NCI-H526 (cell line): ENCODE measurements around the gene FAM200B.
"Not testable (repeated sequence)": the region's sequence is repeated elsewhere in the genome, so short reads cannot be mapped to it uniquely, and the experiment has no call there.

Experiments used
- DNase-seq, 2 experiments: peaks; one replicate each; lab custom pipeline; 2025; lab: John Stamatoyannopoulos, UW

FAM200B gene

GRCh38 chr4:15696866-15697265, 15.2 kb downstream of the FAM200B start:
- DNase-seq, result no peak

DNA sequence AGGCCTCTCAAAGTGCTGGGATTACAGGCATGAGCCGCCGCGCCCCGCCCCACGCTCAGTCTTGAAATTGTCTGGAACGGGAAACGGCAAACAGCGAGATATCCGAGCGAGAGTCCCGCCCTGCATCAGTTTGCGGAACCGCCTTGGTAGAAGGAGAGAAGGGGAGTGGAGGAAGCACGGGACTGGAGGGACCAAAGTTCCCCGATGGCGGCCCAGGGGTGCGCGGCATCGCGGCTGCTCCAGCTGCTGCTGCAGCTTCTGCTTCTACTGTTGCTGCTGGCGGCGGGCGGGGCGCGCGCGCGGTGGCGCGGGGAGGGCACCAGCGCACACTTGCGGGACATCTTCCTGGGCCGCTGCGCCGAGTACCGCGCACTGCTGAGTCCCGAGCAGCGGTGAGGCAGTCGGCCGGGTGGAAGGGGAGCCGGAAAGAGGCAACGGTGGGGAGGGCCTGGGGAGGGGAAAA, 21.3 kb downstream of the FAM200B start, which contains the start of gene BST1:
TSS of gene BST1 (plus strand) at position 125 of the 463 bp plus-strand sequence. CDS start at position 205, 80 bp downstream.
- DNase-seq, result peak in 1 of 2 experiments; percentile 52

DNA sequence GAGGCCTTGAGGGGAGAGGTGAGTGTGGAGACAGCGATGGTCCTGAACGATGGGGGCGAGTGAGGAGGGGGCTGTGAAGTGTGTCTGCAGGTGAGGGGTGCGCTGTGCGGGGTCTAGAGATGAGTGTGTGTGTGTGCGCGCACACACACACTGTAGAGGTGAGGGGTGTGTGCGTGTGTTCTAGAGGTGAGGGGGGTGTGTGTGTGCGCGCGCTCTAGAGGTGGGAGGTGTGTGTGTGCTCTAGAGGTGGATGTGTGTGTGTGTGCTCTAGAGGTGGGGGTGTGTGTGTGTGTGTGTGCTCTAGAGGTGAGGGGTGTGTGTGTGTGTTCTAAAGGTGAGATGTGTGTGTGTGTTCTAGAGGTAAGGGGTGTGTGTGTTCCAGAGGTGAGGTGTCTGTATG, 21.8 kb downstream of the FAM200B start:
- no peak for DNase-seq

GRCh38 chr4:15704129-15704528, 22.5 kb downstream of the FAM200B start:
- no peak for DNase-seq

- peak in 1 of 2 experiments; percentile 10 for DNase-seq
Observed at GRCh38 chr4:15706646-15707362, 25.2 kb downstream of the FAM200B start.

GRCh38 chr4:15707363-15707715, 25.7 kb downstream of the FAM200B start:
- peak in 1 of 2 experiments; percentile 35 for DNase-seq

DNA sequence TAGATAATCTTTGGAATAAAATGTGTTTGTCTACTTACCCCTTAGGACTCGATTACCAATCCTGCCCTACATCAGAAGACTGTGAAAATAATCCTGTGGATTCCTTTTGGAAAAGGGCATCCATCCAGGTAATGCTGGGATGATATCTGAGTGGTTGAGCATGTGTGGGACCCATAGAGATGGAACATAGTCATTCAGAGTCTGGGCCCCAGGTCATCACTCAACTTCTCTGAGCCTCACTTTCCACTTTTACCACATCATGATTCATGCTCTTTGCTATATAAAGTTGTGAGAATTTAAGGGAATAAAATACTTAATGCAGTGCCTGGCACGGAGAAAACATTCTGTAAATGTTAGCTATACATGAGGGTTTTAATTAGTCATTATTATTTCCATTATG, 30.1 kb downstream of the FAM200B start:
- no peak for DNase-seq

DNA sequence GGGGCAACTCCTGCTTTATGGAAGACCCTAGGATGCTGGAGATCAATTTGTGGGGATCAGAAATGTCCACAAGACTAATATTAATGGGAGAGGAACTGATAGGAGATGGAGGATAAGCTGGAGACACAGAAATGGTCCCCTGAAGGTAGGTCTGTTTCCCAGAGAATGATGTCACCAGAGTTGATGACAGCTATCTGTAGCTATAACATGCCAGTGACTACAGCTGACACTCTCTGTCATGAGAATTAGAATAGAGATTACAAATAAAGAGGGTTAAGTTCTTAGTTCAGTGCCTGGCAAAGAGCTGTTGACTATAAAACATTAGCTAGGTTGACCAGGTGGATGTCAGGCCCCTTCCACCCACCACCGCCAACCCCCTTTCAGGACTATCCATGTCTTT, 30.6 kb downstream of the FAM200B start:
- no peak for DNase-seq

DNA sequence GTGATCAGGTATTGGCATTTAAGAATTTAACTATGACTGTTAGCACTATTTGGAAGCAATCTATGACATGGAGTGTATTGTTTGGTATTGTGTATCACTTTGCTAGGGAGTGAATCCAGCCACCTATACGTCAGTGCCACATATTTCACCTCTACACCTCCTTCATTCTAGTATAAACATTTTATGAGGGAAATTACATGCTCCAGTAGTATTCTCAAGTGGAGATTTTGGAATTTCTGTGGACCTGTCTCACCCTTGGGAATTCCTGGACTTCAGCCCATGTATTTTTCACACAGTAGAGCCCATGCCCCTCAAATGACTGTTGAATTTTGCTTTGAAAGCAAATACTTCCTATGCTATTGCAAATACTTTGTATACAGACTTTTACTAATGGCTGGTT, 32.5 kb downstream of the FAM200B start:
- DNase-seq, result no peak

DNA sequence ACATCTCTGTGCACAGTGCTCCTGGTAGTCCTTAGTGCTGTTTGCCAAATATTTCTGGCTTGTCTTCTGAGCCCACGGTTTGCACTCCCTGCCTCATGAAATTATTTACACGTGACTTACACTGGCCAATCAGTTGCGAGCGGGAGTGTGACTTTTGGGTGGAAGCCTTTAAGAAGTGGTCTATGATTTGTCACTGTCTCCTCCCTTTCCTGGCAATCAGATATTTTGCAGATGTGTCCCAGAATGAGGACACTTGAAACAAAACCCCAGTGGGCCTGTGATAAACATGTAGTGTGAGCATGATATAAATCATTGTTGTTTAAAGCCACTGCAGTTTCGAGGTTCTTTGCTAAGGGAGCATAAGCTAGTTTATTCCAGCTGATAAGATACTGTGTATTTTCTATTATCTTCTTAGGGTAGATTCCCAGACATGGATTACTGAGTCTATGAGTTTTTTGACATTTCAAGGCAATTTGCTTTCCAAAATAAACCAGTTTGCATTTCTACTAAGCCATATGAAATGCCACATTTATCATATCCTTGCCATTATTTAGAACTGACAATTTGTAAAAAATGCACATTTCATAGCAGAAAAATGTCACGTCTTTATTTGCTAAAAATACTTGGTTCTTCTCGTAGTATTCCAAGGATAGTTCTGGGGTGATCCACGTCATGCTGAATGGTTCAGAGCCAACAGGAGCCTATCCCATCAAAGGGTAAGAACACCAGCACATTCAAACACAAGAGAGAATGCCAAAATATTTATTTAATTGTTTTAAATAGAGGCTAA, 33.2 kb downstream of the FAM200B start:
- DNase-seq, result no peak

GRCh38 chr4:15716115-15716514, 34.5 kb downstream of the FAM200B start:
- DNase-seq, result no peak

DNA sequence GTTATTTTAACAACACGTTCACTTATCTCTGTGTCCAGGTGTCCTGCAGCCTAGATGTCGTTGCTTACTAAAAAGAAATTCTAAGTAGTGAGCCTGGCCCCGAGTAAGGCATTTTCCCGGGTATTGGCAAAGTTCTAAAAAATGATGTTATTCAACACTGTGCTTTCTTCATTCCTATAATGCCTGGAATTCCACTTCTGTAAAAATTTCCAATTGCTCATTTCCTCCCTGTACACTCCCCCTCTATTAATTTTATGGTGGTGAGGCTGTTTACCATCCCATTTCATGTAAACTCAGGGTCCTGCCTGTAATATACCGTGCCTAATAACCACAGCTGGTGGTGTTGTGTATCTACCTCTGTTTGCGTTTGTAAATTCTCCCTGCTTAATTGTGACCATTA, 35.5 kb downstream of the FAM200B start:
- no peak for DNase-seq

DNA sequence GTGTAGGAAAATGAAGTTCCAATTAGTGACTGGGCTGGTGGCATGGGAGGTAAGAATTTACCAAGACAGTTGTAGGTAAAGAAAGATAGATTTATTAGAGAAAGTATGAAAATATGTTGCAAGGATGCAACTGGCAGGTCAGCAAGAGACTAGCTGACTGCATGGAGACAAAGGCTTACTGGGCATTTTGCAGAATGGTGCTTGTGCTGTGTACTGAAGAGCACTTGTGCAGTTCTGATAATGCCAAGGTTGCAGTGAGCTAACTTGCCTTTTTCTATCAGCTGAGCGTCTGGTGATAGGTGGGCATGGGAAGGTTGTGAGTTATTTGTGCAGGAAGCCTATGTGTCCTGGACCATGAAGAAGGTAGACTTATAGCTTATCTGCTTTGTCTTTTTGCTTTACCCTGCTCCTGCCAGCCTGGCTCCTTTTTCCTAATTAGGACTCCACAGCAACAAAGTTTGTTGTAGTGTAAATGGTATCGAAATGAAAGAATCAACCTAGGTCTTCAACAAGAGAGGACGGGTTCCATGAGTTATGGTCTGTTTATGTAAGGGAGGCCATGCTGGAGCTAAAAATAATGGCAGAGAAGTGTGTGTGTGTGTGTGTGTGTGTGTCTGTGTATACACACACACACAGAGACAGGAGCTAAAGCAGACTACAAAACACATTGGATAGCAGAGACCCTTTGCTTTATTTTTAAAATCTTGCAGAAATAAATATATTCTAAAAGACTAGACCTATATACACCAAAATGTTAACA, 36.2 kb downstream of the FAM200B start:
- no peak for DNase-seq

DNA sequence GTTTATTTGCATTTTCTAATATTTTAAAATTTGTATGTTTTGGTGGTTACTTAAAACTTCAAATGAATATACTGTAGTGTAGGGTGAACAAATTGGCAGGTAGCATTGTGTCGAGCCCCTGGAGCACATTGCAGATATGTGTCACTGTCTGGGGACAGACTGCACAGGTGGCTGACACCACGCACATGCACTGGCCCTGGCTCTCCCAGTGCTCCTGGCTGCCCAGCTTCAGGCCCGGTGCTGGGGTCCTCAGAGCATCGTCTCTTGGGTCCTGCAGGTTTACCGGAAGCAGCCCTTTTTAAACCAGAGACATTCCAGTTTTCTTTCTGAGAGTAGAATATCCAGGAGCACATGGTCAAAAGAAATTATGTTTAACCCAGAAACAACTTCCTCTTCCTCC, 36.8 kb downstream of the FAM200B start:
- DNase-seq, result no peak

DNA sequence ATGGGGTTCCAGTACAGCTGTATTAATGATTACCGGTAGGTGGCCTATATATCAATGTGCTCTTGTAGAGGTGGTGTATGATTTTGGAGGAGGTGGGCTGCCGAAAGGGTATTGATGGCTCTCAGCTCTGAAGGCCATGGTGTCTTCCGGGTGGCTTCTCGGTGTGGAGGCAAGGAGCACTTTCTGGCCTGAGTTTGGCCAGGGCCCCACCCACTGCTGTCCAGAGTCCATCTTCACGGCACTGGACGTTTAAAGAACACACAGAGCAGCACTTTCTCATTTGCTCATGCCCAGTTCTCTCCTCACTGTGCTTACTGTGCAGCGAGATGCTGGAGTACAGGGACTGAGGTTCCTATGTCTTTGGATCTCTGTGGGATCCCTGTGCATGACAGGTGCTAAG, 37.3 kb downstream of the FAM200B start:
- no peak for DNase-seq

GRCh38 chr4:15719506-15719905, 37.9 kb downstream of the FAM200B start:
- no peak for DNase-seq

DNA sequence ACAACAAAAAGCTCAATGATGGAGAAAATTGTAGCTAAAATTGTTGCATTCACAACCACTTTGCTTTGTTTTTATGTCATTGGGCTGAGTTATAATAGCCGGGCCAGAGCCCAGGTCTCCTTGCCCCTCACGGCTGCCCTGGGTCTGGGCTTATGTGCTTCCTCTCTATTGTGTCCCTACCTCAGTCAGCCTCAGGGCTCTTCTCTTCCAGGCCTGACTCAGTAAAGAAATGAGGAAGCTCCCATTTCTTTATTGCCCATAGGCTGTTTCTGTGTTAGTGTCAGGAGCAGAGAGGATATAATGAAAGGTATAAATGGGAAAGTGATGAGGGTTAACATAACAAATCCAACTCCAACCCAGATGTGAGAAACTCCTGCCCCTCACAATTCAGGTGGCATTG, 39.2 kb downstream of the FAM200B start:
- DNase-seq, result no peak

GRCh38 chr4:15725608-15726007, 44.0 kb downstream of the FAM200B start:
- no peak for DNase-seq

DNA sequence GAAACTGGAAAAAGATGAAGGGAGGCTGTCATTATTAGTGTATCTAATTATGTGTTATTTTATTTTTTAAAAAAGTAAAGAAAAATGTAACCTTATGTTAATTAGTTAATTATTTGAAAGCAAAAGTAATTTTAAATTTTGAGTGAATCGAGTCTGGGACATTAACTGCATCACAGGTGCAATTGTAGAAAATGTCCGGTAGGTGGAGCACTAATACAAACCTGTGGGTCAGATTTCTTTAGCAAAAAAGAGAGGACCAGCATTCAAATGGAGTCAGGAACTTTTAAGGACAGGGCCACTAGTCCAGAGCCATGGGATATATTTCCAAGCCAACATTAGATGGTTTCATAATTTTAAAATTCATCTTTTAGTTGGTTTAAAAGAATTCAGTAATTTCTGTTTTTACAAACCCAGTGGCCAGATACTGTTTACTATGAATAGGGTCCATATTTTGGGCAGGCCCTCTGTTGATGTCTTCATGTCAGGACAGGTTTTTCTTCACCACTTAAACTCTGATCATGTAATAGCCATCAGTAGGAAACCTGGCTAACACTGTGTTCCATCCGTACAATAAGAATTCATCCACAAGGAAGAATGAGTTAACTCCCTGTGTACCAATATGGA, 48.4 kb downstream of the FAM200B start:
- peak; percentile 3 to 34 for DNase-seq

DNA sequence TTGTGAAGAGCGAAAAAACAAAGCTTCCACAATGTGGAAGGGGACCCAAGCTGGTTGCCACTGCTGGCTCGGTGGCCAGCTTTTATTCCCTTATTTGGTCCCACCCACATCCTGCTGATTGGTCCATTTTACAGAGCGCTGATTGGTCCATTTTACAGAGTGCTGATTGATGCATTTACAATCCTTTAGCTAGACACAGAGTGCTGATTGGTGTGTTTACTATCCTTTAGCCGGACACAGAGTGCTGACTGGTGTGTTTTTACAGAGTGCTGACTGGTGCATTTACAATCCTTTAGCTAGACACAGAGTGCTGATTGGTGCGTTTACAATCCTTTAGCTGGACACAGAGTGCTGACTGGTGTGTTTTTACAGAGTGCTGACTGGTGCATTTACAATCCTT, 51.4 kb downstream of the FAM200B start:
- not testable (repeated sequence) for DNase-seq

- DNase-seq, result no peak
Observed at GRCh38 chr4:15735536-15735935, 53.9 kb downstream of the FAM200B start.

- no peak for DNase-seq
Observed at GRCh38 chr4:15736514-15737050, 55.0 kb downstream of the FAM200B start.
